Vagina (tissue), 2 donors: Measurements from ENCODE around the gene ATG2A. TPM values are rescaled to one million over a fixed set of nuclear protein-coding genes. Genes with fewer than 3 reads are reported as not detected.
A peak's percentile ranks its signal among the peaks of the same experiment; 100 is the strongest.

Experiments used
- DNase-seq, 2 donors: peaks; one replicate each; pipeline ENCODE4 v3.0.0-alpha.2; 2017; ENCODE audit errors: extremely low spot score in 2 of 2
- H3K27ac ChIP-seq: fragments of 200-600 bp; sonication (generic); one replicate; pipeline ENCODE4 v1.5.1; 2019
- H3K27me3 ChIP-seq: fragments of 200-600 bp; sonication (generic); one replicate; pipeline ENCODE4 v1.5.1; 2019
- H3K36me3 ChIP-seq, 2 donors: fragments of 200-600 bp; sonication (generic); one replicate each; pipeline ENCODE4 v1.5.1; 2017 to 2019
- H3K4me1 ChIP-seq: fragments of 200-600 bp; sonication (generic); one replicate; pipeline ENCODE4 v1.5.1; 2019
- H3K4me3 ChIP-seq, 2 donors: fragments of 200-600 bp; sonication (generic); 1 replicate in 1 of 2; 2 replicates in 1 of 2; pipeline ENCODE4 v1.5.1; 2016 to 2019
- H3K9me3 ChIP-seq: fragments of 200-600 bp; sonication (generic); one replicate; pipeline ENCODE4 v1.5.1; 2019
- CTCF ChIP-seq, 3 experiments: fragments of 450-650 bp in 2 of 3; fragments of 200-600 bp in 1 of 3; sonication (generic) in 1 of 3; IDR thresholded peaks; one replicate each; pipeline ENCODE4 v1.5.1; 2017 to 2019; ENCODE audit warnings: antibody characterized with exemption in 3 of 3, mild to moderate bottlenecking in 2 of 3, moderate library complexity in 2 of 3
- POLR2A ChIP-seq, 2 donors: fragments of 450-650 bp; IDR thresholded peaks; one replicate each; pipeline ENCODE4 v1.6.1; 2017; ENCODE audit warnings: antibody characterized with exemption in 2 of 2, mild to moderate bottlenecking in 2 of 2, moderate library complexity in 2 of 2
- POLR2AphosphoS5 ChIP-seq, 2 donors: sonication (generic); formaldehyde crosslinking; IDR thresholded peaks; one replicate each; pipeline ENCODE4 v1.9.0; 2017; ENCODE audit warnings: antibody characterized with exemption in 2 of 2, mild to moderate bottlenecking in 2 of 2, low read depth in 1 of 2; ENCODE audit not compliant: insufficient read depth in 1 of 2
- intact Hi-C: fragments of 100-400 bp; cut with DNase I; formaldehyde crosslinking; loops from one replicate; pipeline ENCODE4 v1.15.1; 2023
- total RNA-seq: library from RNA; depleted of rRNA; stranded (reverse); fragments of >200 nt; gene quantifications from one replicate; pipeline ENCODE4 v1.2.3, GENCODE V29; 2016

Gene ATG2A
- total RNA-seq, 1 donor from 2014 or later, result 27.0 TPM

DNA sequence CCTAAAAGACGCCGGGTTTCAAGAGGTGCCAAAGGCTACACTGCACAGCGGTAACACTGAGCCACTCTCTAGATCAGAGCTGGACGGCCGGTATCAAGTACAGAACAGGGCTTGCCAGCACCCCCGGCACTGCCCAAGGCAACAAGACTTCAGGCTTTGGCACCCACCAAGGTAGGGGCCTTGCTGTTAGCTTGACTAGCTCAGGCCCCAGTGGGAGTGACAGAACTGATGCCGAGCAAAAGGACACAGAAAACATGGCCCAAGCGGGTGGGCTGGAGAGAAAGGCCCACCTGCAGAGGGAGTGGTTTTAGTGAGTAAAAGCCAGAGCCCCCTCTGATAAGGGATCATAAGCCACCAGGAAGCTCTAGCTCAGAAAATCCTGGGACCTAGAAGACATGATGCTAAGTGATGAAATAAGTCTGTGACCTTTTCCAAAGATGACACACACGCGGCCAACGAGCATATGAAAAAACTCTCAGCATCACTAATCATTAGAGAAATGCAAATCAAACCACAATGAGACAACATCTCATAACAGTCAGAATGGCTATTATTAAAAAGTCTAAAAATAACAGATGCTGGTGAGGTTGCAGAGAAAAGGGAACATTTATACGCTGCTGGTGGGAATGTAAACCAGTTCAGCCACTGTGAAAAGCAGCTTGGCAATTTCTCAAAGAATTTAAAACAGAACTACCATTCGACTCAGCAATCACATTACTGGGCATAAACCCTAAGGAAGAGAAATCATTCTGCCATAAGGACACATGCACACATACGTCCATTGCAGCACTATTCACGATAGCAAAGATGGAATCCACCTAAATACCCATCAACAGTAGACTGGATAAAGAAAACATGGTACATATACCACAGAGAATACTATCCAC, 51.5 kb downstream of the ATG2A start:
- H3K4me1 ChIP-seq, result peaks cover 87% of the 10 kb centered on the region
- no peaks in the 10 kb centered on the region for H3K27me3 ChIP-seq
- H3K9me3 ChIP-seq, result no peaks in the 10 kb centered on the region
- peak overlapping the region; percentile 86 for H3K27ac ChIP-seq
- TF ChIP-seq POLR2A (IDR thresholded peaks at IDR 0.05) (no peak), CTCF (IDR thresholded peaks at IDR 0.05) (no peak)
- H3K4me3 ChIP-seq, result peak overlapping the region; percentile 3 to 10
- no peak for DNase-seq
- intact Hi-C loops, result no loop called here
- H3K36me3 ChIP-seq, result no peaks in the 10 kb centered on the region

- Histone ChIP-seq H3K36me3 (peaks cover 0 to 3% of the 10 kb centered on the region in 2 donors), H3K4me1 (peaks cover 79% of the 10 kb centered on the region), H3K4me3 (peak overlapping the region; percentile 10 to 14), H3K27ac (peak overlapping the region; percentile 86), H3K9me3 (no peaks in the 10 kb centered on the region), H3K27me3 (no peaks in the 10 kb centered on the region)
- intact Hi-C loops, result no loop called here
- TF ChIP-seq POLR2A (IDR thresholded peaks at IDR 0.05), result no peak
- TF ChIP-seq POLR2AphosphoS5 (IDR thresholded peaks at IDR 0.05; ENCODE audit: insufficient read depth in 1 of 2, low read depth in 1 of 2), result peak; percentile 71 to 77
- DNase-seq, result no peak
These were observed 52.3 kb downstream of the ATG2A start for GRCh38 chr11:64864473-64865285.

- Histone ChIP-seq H3K36me3 (peaks cover 0 to 9% of the 10 kb centered on the region in 2 donors), H3K4me3 (peak overlapping the region in 1 of 2 donors; percentile 14), H3K4me1 (peaks cover 73% of the 10 kb centered on the region), H3K27me3 (no peaks in the 10 kb centered on the region), H3K9me3 (no peaks in the 10 kb centered on the region), H3K27ac (peak overlapping the region; percentile 86)
- no peak for DNase-seq
- TF ChIP-seq CTCF (IDR thresholded peaks at IDR 0.05), result no peak
- no peak for TF ChIP-seq POLR2A (IDR thresholded peaks at IDR 0.05)
- TF ChIP-seq POLR2AphosphoS5 (IDR thresholded peaks at IDR 0.05; ENCODE audit: insufficient read depth in 1 of 2, low read depth in 1 of 2), result no peak
- intact Hi-C loops, result no loop called here
These were observed 52.9 kb downstream of the ATG2A start for GRCh38 chr11:64864135-64864472.

DNA sequence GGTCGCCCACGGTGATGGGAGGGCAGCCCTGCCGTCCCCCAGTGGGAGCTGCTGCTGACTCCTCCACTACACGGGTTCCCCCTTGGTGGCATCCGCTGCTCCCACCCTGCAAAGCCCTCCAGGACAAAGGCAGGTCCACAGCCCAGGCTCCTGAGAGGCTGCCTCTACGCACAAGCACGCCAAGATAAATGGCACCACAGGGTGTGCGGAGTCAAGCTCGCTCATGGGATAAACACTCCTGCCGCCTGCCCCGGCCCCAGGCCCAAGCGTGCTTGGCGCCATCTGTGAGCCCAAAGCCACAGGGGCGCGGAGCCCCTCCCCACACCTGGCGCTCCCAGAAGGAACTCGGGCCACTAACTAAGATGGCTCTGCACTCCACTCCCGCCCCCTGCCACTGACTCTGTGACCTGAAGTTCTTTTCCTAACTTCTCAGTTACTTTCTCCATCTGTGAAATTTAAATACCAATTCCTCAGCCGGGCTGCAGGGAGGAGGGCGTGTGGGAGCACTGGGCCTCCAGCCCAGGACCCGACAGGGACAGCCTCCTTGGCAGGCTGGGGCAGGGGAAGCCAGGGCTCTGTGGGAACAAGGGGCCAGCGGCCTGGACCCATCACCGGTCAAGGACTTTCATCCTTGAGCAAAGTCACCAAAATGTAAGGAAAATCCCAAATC, 53.5 kb downstream of the ATG2A start:
- H3K4me3 ChIP-seq, result peak overlapping the region in 1 of 2 donors; percentile 14
- H3K27me3 ChIP-seq, result no peaks in the 10 kb centered on the region
- peaks cover 0 to 15% of the 10 kb centered on the region in 2 donors for H3K36me3 ChIP-seq
- intact Hi-C loops, result no loop called here
- H3K27ac ChIP-seq, result peak overlapping the region; percentile 86
- H3K9me3 ChIP-seq, result no peaks in the 10 kb centered on the region
- H3K4me1 ChIP-seq, result peaks cover 67% of the 10 kb centered on the region
- TF ChIP-seq POLR2A (IDR thresholded peaks at IDR 0.05), result no peak
- peak in 1 of 3 experiments; percentile 4 for TF ChIP-seq CTCF (IDR thresholded peaks at IDR 0.05)
- DNase-seq, result no peak

- H3K4me3 ChIP-seq, result no peak overlapping the region
- H3K27ac ChIP-seq, result peak overlapping the region; percentile 86
- peaks cover 0 to 15% of the 10 kb centered on the region in 2 donors for H3K36me3 ChIP-seq
- intact Hi-C loops, result no loop called here
- peaks cover 62% of the 10 kb centered on the region for H3K4me1 ChIP-seq
- H3K27me3 ChIP-seq, result no peaks in the 10 kb centered on the region
- TF ChIP-seq CTCF (IDR thresholded peaks at IDR 0.05) (no peak), POLR2A (IDR thresholded peaks at IDR 0.05) (no peak), POLR2AphosphoS5 (IDR thresholded peaks at IDR 0.05; ENCODE audit: insufficient read depth in 1 of 2, low read depth in 1 of 2) (no peak)
- H3K9me3 ChIP-seq, result no peaks in the 10 kb centered on the region
- no peak for DNase-seq
These were observed 54.0 kb downstream of the ATG2A start for GRCh38 chr11:64862987-64863390.
